Measurements from ENCODE around the gene GRPEL2.

- no peak for TF ChIP-seq CTCF (IDR thresholded peaks at IDR 0.05)
- no peak for TF ChIP-seq POLR2A (IDR thresholded peaks at IDR 0.05)
Observed at GRCh38 chr5:149345892-149346222, 558 bp downstream of the GRPEL2 start.
